HG03378 (cell line): ENCODE measurements around the gene BRCC3.

Source experiments
- ATAC-seq: cut with Tn5 transposase; IDR thresholded peaks from one replicate; pipeline ENCODE4 v1.9.1; 2021; ENCODE audit warnings: mild to moderate bottlenecking, moderate library complexity; ENCODE audit not compliant: unreplicated experiment

BRCC3 gene

DNA sequence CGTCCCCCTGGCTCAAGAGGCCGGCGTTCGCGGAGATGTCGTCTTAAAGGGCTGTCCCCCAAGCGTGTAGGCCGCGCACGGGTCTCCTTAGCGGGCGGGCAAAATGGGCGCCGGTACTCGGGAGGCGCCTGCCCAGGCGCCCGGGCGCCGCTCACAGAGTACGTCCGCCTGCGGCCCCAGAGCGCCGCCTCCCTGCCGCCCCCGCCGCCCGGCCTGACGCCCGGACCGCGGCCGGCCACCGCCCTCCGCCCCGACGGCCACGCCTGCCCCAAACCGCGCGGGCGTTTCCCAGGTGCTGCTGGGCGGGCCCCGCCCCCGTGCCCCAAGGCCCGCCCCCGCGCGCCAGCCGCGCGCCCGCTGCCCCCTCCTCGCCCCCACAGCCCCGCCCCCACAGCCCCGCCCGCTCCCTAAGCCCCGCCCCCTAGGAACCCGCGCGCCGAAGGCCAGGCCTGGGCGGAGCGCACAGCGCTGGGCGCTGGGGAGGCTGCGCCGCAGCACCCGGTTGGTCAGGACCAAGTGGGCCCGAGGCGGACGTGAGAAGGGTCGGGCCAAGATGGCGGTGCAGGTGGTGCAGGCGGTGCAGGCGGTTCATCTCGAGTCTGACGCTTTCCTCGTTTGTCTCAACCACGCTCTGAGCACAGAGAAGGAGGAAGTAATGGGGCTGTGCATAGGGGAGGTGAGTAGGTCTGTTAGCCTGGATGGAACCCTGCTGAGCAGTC lies at the start of gene BRCC3, which contains the start of the genes CMC4 and MTCP1:
BRCC3 (plus strand) TSS at position 534 of the 719 bp plus-strand sequence; CDS start at position 554, 20 bp downstream.
CMC4 (minus strand) TSS at position 162 of the 719 bp plus-strand sequence. CDS start 7,113 bp downstream, outside the sequence.
MTCP1 (minus strand) TSS at position 162 of the 719 bp plus-strand sequence. CDS start 5,126 bp downstream, outside the sequence.
- no peak for ATAC-seq

DNA sequence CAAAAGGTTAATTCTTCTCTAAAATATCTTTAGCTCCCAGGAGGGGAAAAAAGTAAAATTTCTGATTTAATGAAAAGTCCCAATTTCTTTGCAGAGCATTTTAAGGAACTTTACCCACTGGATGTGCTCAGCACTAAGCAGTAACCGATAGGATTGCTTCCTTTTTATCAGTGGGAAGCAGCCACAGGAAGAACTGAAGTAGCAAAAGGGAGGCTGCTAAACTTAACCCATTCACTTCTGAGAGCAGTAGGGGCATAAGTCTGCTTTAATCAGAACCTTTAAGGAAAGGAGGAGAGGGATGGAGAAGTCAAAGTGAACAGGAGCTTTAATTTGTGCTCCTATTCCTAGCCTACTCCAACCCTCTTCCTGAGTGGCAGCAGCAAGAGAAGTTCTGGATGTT lies 48.7 kb upstream of the BRCC3 start, which contains the start of gene F8:
F8 (minus strand) TSS at position 139 of the 400 bp plus-strand sequence. CDS start 171 bp downstream, outside the sequence.
- ATAC-seq: no peak

DNA sequence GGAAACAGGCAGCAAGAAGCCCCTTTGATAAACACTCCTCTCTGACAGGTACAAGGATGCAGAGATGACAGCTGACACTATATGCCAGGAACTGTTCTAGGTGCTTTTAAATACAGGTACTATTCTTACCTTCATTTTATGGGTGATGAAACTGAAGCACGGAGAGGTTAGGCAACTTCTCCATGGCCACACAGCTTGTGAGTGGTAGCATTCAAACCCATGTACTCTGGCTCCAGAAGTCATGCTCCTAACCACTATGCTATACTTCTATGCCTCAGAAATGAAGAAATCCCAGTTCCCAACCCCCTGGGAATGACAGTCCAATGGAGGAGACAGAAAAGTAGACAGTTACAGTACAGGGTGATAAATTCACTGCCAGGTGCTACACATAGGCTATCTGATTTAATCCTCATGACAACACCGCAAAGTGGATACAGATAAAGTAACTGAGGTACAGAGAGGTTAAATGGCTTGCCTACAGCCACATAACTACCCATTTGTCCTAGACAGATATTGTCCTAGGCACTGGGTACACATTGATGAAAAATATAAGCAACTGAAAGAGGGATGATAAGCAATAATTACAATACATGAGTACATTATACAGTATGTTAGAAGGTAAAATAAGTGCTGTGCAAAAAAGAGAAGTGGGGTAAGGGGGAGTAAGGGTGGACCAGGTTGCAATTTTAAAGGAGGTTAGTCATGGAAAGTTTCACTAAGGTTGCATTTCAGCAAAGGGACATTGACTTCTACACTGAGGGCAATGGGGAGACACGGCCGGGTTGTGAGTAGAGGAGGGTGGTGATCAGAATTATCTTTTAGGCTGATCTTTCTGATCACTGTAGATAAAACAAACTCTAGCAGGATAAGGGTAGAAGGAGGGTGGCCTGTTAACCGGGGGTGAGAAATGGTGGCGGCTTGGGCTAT lies 47.1 kb upstream of the BRCC3 start:
- no peak for ATAC-seq

DNA sequence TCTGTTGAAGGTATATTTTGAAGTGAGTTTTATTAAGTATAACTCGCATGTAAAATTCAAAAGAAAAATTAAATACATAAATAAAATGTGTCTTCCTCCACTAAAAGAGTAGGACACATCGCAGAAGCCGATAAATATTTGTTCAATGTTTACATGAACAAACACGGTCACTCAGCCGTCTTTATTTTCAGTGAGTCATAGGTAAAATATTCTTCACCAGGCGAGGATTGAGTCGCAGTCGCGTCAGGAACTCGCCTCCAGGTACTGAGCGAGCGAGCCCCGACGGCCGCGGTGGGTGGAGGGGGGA lies 44.9 kb upstream of the BRCC3 start:
- no peak for ATAC-seq

DNA sequence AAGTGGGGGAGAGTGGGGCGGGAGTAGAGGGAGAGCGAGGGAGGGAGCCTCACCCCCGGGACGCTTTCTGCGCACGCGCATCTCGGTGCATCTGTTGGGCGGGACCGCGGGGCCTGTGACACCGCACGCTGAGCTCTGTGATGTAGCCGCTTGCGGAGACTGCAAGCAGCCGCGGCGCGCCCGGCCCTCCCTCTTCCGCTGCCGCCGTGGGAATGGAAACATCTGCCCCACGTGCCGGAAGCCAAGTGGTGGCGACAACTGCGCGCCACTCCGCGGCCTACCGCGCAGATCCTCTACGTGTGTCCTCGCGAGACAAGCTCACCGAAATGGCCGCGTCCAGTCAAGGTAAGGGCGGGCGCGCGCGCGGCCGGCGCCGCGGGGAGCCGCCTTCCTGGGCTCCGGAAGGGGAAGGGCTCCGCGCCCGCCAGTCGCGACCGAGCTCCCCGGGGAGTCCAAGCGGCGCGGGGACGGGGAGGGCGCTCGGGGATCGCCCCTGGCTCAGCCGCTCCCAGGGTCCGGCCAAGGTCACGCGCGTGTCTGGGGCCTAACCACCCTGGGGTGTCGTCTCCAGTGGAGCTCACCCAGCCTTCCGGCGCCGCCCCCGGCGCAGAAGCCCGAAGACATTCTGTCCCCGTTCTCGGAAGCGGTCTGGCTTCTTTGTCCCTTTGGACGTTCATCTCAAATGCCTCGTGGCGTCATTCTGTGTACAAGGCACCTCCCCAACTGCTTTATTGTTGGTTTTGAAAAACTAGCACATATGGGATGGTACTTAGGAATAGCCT lies 44.4 kb upstream of the BRCC3 start, which contains the start of gene FUNDC2:
FUNDC2 (plus strand) TSS at position 118 of the 782 bp plus-strand sequence; CDS start at position 213, 95 bp downstream.
- peak; percentile 83 for ATAC-seq

DNA sequence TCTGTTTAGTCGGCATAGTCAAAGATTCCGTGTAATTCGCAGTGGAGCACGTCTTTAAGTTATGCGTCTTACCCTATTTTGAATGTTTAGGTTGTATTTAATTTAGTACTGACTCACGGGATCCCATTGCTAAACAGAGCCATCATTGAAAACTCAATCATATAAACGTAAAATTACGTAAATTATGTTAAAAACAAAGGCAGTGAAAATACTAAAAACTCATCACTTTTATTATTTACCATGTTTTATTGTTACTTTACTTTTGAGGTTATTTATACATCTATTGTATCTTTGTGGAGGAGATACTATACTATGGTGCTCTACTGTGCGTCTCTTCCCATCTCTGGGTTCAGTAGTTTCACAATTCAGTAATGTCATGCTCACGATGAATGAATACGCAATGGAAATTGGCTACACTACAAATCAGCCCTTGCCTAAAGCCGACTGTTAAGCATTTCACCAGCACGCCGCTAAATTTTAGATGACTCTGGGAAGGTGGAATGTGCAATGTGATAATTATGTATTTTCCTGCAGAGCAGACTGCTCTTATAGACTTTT lies 43.7 kb upstream of the BRCC3 start:
- ATAC-seq: no peak

DNA sequence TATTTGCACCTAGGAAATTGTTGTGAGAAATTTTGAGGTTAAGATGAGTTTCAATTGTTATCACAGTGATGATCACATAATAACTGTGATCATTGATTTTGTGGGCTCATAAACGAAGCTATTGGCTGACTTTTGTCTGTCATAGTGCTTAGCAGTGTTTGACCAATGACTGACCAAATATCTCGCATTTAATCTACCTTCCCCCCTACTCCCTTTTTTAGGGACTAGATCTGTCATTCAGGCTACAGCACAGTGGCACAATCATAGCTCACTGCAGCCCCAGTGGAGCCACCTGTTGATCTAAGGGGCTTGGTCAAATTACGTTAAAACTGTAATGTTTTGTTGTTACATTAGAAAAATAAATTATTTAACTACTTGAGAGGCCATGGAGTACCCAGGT lies 43.2 kb upstream of the BRCC3 start:
- no peak for ATAC-seq

DNA sequence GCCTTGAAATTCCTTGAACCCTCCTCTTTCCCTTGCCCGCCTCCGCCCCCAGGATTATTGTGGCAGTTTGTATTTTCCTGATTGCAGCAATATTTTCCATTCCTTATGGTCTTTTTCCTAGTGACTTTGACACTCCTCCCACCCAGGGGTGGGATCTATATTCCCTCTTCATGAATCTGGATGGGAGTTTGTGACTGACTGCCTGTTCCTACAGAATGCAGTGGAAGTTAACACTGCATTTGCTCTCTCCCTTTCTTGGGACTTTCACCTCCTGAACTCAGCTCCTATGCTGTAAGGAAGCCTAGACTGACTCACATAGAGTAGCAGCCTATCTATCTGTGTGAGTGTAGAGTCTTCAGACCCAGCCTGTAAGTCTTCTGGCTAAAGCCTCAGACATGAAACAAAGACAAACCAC lies 42.4 kb upstream of the BRCC3 start:
- ATAC-seq: no peak

DNA sequence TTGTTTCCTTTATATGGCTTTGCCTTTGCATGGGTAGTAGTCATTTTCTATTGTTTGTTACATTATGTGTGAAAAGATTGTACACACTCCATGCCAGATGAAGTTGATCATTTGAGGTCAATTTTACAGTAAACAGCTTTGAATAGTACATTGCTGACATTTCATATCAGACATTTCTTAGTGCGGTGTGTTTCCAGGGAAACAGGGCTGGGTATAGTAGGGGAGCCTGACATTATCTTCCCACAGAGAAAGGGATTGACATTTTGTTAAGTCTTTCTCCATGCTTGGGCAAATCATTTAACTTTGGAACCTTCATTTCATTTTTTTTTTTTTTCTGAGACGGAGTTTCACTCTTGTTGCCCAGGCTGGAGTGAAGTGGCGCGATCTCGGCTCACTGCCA lies 39.7 kb upstream of the BRCC3 start:
- no peak for ATAC-seq

DNA sequence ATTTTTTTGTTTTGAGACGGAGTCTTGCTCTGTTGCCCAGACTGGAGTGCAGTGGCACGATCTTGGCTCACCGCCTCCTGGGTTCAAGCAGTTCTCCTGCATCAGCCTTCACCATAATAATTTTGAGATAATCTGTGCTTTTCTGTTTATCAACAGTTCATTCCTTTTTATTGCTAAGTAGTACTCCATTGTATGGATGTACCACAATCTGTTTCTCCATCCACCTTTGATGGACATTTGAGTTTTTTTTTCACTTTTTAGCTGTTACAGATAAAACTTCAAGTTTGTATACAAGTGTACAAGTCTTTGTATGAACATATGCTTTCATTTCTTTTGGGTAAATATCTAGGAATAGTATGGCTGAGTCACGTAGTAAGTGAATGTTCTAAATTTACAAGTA lies 35.6 kb upstream of the BRCC3 start:
- ATAC-seq: no peak

DNA sequence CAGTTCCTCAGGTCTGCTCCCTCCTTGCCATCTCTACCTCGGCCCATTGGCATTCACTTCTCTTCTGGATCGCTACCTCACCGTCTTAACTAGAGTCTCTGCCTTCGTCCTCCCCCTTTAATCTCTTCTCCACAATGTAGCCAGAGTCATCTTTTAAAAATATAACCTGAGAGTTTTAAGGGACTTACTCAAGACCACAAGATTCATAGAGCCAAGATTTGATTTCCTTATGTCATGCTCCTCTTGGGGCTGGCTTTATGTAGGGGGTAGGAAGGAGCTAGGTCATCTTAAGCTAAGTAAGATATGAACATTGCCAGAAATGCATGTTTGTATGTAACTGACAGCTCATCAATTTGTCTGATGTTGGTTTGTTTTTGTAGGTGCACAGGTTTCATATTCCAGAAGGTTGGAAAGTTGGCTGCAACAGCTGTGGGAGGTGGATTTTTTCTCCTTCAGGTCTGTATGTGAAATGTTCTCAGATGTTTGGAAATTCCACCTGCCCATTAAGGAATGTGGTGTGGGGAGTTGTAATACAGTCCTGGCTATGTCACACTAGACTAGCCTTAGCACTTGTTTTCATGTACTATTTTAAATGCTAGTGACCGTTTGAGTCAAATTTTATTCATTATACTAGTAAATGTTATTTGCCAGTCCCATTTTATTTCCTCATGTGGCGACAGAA lies 25.0 kb upstream of the BRCC3 start:
- ATAC-seq: no peak

DNA sequence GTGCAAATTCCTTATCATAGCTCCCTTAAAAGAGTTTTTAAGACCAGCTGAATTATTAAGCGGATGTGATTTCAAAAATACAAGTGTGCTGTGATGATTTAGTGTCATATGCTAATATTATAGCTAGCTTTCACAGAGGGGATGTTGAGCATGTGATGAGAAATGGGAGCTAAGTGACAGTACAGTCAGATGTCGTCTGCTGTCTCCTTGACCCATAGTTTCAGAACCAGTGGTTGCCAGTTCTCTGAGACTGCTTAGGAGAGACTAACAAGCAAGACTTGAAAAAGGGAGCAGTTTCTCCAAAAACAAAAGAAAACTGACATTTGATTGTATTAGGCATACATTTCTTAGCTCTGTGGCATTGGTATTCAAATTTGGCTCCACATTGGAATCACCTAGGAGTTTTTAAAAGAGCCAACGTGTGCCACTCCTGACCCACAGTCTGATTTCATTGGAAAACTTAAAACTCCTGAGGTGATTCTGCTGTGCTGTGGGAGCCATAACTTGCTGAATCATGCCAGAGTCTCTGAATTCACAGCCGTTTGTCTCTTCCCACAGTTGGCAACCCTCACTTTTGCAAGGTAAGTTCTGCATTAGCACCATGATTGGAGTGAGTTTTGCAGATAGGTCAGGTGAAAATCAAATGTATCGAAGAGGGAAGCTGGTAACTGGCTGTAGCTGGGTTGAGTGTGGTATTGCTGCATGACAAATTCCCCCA lies 24.3 kb upstream of the BRCC3 start:
- ATAC-seq: no peak

DNA sequence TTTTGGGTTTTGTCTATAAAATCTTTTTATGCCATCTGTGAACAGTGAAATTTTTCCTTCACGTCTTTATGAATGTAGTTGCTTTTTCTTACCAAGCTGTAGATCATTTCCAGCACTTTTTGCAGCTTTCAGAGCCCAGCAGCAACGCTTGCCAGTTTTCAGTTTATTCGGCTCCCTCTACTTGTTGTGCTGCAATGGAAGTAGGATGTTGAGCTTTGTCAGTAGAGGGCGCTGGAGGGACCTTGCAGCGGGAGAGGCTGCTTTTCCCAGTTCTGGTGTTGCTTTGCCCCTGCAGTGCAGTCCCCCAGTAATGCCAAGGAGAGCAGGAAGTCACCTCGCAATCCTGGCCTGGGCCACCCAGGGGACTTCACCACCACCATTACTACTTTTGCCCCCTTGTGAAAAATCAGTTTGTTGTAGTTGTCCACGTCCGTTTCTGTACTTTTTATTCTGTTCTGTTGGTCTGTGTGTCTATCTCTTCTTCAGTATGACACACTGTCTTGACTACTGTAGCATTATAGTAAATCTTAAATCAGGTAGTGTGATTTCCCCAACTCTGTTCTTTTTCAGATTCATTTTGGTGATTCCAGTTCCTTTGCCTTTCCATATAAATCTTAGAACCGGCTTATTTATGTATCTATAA lies 22.2 kb upstream of the BRCC3 start:
- ATAC-seq: no peak

DNA sequence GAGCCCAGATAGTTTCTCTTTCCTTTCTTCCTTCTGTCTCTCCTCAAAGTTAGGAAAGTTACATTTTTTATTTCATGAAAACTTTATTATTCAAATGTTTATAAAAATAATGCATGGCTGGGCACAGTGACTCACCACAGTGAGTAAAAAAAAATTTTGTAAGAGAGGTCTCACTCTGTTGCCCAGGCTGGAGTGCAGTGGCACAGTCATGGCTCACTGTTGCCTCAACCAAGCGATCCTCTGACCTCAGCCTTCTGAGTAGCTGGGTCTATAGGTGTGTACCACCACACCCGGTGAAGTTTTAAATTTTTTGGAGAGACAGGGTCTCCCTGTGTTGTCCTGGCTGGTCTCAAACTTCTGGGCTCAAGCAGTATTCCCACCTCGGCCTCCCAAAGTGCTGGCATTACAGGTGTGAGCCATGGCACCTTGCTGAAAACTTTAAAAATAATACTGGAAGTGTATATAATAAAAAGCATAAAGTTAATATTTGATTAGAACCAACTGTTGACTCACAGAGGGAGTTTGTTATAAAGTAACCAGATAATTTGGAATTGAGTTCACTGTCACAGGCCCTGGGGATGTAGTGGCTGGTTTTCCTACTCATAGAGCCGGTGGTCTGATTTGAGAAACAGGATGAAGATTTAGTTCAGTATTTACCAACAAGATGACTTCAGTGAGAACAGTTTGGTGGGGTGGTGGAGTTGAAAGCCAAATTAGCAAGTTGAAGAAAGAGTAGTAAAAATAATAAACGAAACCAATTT lies 18.4 kb upstream of the BRCC3 start:
- no peak for ATAC-seq

DNA sequence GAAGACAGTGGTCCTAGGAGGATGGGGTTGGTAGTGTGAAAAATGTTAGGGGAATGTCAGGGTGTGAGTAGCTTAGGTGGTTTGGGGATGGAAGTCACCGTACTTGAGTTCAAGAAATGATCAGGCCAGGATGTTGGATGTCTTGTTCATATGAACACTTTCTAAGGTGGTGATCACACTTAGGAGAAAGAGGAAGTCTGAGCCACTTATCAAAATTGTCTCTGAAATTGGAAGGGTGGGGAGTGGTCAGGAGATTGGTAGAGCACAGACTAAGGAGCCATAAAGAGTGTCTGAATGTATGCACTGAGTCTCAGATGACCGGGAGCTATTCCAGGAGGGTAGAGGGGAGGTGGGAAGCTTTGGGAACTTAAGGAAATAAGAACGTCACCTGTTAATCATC lies 17.7 kb upstream of the BRCC3 start:
- ATAC-seq: no peak

DNA sequence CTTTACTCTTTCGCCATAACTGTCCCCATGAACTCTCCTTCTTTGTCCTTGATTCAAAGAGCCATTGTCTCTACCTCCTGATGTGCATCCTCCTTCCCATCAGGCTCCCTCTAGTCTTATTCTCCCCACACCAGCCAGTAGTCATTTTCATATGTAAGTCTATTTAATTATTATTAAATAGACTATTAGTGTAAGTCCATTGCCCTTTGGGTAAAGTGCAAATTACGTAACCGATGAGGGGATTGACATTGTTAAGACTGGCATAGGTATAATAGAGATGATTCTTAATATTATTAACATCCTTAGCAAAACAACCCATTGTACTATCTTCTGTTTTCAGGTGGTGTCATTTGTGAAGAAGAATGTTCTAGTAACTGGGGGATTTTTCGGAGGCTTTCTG lies 17.1 kb upstream of the BRCC3 start:
- no peak for ATAC-seq

DNA sequence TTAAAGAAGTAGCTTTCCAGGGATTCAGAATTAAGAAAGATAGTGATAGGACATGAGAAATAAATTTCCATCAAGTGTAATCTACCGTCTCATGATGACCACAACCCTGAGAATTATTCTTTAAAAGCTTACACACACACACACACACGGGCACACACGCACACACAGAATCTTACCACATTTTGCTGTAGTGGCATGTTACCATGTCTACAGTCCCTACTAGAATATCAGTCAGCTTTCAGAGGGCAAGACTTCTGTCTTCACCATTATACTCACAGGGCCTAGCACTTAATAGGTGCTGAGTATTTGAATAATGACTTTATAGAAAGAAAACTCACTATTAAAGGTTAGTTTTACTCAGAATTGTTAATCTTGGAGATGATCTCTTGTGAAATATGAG lies 15.8 kb upstream of the BRCC3 start:
- ATAC-seq: no peak

DNA sequence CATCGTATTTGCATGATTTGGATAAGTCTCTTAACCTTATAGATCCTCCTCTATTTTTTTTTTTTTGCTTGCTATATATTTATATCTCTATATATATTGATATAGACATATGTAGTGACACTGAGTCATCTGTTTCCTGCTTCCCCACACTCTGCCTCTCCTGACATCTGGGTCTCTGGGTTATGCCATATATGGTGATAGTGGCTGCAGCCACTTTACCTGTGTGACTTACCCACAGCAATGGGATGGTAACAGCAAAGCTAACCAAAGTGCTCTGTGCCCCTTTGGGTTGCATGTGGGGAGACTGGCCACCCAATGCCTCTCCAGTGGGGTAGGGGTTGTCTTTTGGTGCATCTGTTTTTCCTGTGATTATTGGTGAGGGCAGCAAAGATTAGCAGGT lies 14.8 kb upstream of the BRCC3 start:
- no peak for ATAC-seq
